ENCODE measurements around the gene AZI2.
A peak's percentile ranks its signal among the peaks of the same experiment; 100 is the strongest.

DNA sequence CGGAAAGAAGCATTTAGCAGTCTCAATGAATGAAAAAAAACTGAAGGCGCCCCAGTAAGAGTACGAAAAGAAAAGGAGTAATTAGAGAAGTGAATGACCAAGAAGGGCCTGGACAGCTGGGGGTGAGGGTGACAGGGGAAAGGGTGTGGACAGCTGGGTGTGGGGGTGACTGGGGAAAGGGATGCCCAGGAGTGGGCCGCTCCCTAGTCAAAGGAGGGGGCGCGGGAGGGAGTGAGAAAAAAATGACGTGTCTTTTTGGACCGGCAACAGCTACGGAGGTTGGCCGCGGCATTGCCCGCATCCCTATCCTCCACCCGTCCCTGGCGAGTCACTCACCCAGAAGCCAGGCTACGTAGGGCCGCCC is 377 bp downstream of the AZI2 start:
- peak; percentile 77 for TF ChIP-seq POLR2AphosphoS5 (IDR thresholded peaks at IDR 0.05)
- TF ChIP-seq, protein P1, sequence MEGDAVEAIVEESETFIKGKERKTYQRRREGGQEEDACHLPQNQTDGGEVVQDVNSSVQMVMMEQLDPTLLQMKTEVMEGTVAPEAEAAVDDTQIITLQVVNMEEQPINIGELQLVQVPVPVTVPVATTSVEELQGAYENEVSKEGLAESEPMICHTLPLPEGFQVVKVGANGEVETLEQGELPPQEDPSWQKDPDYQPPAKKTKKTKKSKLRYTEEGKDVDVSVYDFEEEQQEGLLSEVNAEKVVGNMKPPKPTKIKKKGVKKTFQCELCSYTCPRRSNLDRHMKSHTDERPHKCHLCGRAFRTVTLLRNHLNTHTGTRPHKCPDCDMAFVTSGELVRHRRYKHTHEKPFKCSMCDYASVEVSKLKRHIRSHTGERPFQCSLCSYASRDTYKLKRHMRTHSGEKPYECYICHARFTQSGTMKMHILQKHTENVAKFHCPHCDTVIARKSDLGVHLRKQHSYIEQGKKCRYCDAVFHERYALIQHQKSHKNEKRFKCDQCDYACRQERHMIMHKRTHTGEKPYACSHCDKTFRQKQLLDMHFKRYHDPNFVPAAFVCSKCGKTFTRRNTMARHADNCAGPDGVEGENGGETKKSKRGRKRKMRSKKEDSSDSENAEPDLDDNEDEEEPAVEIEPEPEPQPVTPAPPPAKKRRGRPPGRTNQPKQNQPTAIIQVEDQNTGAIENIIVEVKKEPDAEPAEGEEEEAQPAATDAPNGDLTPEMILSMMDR (IDR thresholded peaks at IDR 0.05) = no peak
